ENCODE measurements around the gene MMP28. TPM values are rescaled to one million over a fixed set of nuclear protein-coding genes. Genes with fewer than 3 reads are reported as not detected.

The MMP28 gene
- total RNA-seq, 2 experiments from 2014 or later, result not detected

- DNase-seq (ENCODE audit: low spot score), result no peak
- H2AFZ ChIP-seq (ENCODE audit: low read length), result no peak overlapping the region
- no peaks in the 10 kb centered on the region for H4K20me1 ChIP-seq (ENCODE audit: insufficient read depth, low read length)
- no TSS peak for BruUV-seq (replicated peaks)
- intact Hi-C loops (cut with micrococcal nuclease; ENCODE audit: unreplicated experiment), result no loop called here
- no peak for TF ChIP-seq CTCF (conservative IDR thresholded peaks at IDR 0.05; ENCODE audit: low read length)
- no peak for TF ChIP-seq EZH2phosphoT487 (IDR thresholded peaks at IDR 0.05; ENCODE audit: borderline replicate concordance, low read depth, low read length)
- ChIA-PET POLR2A (interaction anchor here (0.7 kb wide), 1 partner anchor 1536 kb away, joined by 4 read pairs; no protein-coding TSS in a partner anchor), CTCF (ENCODE audit: unreplicated experiment) (no interaction called here)
- H3K4me1 ChIP-seq (ENCODE audit: insufficient read depth, low read length, poor library complexity, severe bottlenecking), result no peaks in the 10 kb centered on the region
- no peak overlapping the region for H3K4me2 ChIP-seq (ENCODE audit: low read length)
- H3K36me3 ChIP-seq (ENCODE audit: insufficient read depth, low read length), result peaks cover 99% of the 10 kb centered on the region
- no peak overlapping the region for H3K27ac ChIP-seq (ENCODE audit: low read depth, low read length, poor library complexity, severe bottlenecking)
- no peaks in the 10 kb centered on the region for H3K79me2 ChIP-seq (ENCODE audit: insufficient read depth, low read depth, low read length)
- H3K4me3 ChIP-seq (ENCODE audit: low read depth, low read length, poor library complexity, severe bottlenecking), result no peak overlapping the region
- no peaks in the 10 kb centered on the region for H3K9me3 ChIP-seq (ENCODE audit: low read length)
- H3K9me2 ChIP-seq (ENCODE audit: insufficient read depth, low read length), result no peaks in the 10 kb centered on the region
Observed at GRCh38 chr17:35841101-35841500, 45.7 kb upstream of the MMP28 start.

- TF ChIP-seq EZH2phosphoT487 (IDR thresholded peaks at IDR 0.05; ENCODE audit: borderline replicate concordance, low read depth, low read length), result no peak
- TF ChIP-seq CTCF (conservative IDR thresholded peaks at IDR 0.05; ENCODE audit: low read length), result no peak
- Histone ChIP-seq H3K4me1 (ENCODE audit: insufficient read depth, low read length, poor library complexity, severe bottlenecking) (no peaks in the 10 kb centered on the region), H3K27ac (ENCODE audit: low read depth, low read length, poor library complexity, severe bottlenecking) (no peak overlapping the region), H4K20me1 (ENCODE audit: insufficient read depth, low read length) (peaks cover 13% of the 10 kb centered on the region; the same call in 1 of the 2 replicates), H3K9me3 (ENCODE audit: low read length) (no peaks in the 10 kb centered on the region), H3K9me2 (ENCODE audit: insufficient read depth, low read length) (no peaks in the 10 kb centered on the region), H2AFZ (ENCODE audit: low read length) (no peak overlapping the region), H3K36me3 (ENCODE audit: insufficient read depth, low read length) (peaks cover 97% of the 10 kb centered on the region), H3K4me2 (ENCODE audit: low read length) (no peak overlapping the region), H3K4me3 (ENCODE audit: low read depth, low read length, poor library complexity, severe bottlenecking) (no peak overlapping the region), H3K79me2 (ENCODE audit: insufficient read depth, low read depth, low read length) (peaks cover 33% of the 10 kb centered on the region; the same call in 1 of the 2 replicates)
- intact Hi-C loops (cut with micrococcal nuclease; ENCODE audit: unreplicated experiment), result no loop called here
- no peak for DNase-seq (ENCODE audit: low spot score)
- no TSS peak for BruUV-seq (replicated peaks)
- POLR2A ChIA-PET, result no interaction called here
- CTCF ChIA-PET (ENCODE audit: unreplicated experiment), result no interaction called here
Observed at GRCh38 chr17:35825206-35825605, 29.8 kb upstream of the MMP28 start.

- no peaks in the 10 kb centered on the region for H3K9me3 ChIP-seq (ENCODE audit: low read length)
- intact Hi-C loops (cut with micrococcal nuclease; ENCODE audit: unreplicated experiment), result no loop called here
- H2AFZ ChIP-seq (ENCODE audit: low read length), result no peak overlapping the region
- H3K4me1 ChIP-seq (ENCODE audit: insufficient read depth, low read length, poor library complexity, severe bottlenecking), result no peaks in the 10 kb centered on the region
- BruUV-seq (replicated peaks), result no TSS peak
- H3K79me2 ChIP-seq (ENCODE audit: insufficient read depth, low read depth, low read length), result peaks cover 67% of the 10 kb centered on the region
- no peak overlapping the region for H3K27ac ChIP-seq (ENCODE audit: low read depth, low read length, poor library complexity, severe bottlenecking)
- peaks cover 40% of the 10 kb centered on the region for H4K20me1 ChIP-seq (ENCODE audit: insufficient read depth, low read length)
- no peak for DNase-seq (ENCODE audit: low spot score)
- no peak overlapping the region for H3K4me2 ChIP-seq (ENCODE audit: low read length)
- CTCF ChIA-PET (ENCODE audit: unreplicated experiment), result no interaction called here
- POLR2A ChIA-PET, result no interaction called here
- peaks cover 100% of the 10 kb centered on the region for H3K36me3 ChIP-seq (ENCODE audit: insufficient read depth, low read length)
- no peak for TF ChIP-seq CTCF (conservative IDR thresholded peaks at IDR 0.05; ENCODE audit: low read length)
- no peak for TF ChIP-seq EZH2phosphoT487 (IDR thresholded peaks at IDR 0.05; ENCODE audit: borderline replicate concordance, low read depth, low read length)
- no peak overlapping the region for H3K4me3 ChIP-seq (ENCODE audit: low read depth, low read length, poor library complexity, severe bottlenecking)
- no peaks in the 10 kb centered on the region for H3K9me2 ChIP-seq (ENCODE audit: insufficient read depth, low read length)
Observed at GRCh38 chr17:35821308-35821707, 25.9 kb upstream of the MMP28 start.
